ENCODE data around the gene FRMD4A.

DNA sequence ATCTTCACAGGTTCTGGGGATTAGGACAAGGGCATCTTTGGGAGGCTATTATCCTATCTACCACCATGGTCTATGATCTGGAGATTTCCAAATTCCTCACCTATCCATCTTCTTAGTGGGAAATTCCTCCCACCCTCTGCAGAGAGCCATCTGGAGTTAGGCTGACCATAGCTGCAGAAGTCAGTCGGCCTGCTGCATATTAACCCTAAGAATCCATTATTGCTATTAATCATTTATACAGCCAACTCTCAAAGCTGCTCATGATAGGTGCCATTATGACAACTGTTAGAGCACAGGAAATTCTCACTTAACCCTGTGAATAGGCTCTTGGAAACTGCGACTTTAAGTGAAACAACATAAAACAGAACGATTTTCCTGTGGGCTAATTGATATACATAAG is 60.4 kb downstream of the FRMD4A start:
- TF ChIP-seq, protein P1, sequence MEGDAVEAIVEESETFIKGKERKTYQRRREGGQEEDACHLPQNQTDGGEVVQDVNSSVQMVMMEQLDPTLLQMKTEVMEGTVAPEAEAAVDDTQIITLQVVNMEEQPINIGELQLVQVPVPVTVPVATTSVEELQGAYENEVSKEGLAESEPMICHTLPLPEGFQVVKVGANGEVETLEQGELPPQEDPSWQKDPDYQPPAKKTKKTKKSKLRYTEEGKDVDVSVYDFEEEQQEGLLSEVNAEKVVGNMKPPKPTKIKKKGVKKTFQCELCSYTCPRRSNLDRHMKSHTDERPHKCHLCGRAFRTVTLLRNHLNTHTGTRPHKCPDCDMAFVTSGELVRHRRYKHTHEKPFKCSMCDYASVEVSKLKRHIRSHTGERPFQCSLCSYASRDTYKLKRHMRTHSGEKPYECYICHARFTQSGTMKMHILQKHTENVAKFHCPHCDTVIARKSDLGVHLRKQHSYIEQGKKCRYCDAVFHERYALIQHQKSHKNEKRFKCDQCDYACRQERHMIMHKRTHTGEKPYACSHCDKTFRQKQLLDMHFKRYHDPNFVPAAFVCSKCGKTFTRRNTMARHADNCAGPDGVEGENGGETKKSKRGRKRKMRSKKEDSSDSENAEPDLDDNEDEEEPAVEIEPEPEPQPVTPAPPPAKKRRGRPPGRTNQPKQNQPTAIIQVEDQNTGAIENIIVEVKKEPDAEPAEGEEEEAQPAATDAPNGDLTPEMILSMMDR (IDR thresholded peaks at IDR 0.05): no peak
- TF ChIP-seq POLR2AphosphoS5 (IDR thresholded peaks at IDR 0.05): no peak
- no peak for TF ChIP-seq POLR2A (IDR thresholded peaks at IDR 0.05)
